ENCODE data around the gene SMIM36.

- TF ChIP-seq, protein P1, sequence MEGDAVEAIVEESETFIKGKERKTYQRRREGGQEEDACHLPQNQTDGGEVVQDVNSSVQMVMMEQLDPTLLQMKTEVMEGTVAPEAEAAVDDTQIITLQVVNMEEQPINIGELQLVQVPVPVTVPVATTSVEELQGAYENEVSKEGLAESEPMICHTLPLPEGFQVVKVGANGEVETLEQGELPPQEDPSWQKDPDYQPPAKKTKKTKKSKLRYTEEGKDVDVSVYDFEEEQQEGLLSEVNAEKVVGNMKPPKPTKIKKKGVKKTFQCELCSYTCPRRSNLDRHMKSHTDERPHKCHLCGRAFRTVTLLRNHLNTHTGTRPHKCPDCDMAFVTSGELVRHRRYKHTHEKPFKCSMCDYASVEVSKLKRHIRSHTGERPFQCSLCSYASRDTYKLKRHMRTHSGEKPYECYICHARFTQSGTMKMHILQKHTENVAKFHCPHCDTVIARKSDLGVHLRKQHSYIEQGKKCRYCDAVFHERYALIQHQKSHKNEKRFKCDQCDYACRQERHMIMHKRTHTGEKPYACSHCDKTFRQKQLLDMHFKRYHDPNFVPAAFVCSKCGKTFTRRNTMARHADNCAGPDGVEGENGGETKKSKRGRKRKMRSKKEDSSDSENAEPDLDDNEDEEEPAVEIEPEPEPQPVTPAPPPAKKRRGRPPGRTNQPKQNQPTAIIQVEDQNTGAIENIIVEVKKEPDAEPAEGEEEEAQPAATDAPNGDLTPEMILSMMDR (IDR thresholded peaks at IDR 0.05): no peak
- TF ChIP-seq POLR2A (IDR thresholded peaks at IDR 0.05) (no peak), EP300 (IDR thresholded peaks at IDR 0.05) (no peak), POLR2AphosphoS5 (IDR thresholded peaks at IDR 0.05) (no peak)
Observed at GRCh38 chr17:55545806-55546205, 34.6 kb upstream of the SMIM36 start.

Measured in gastroesophageal sphincter (tissue), 3 donors.